ENCODE measurements around the gene FARS2.

Gene FARS2

GRCh38 chr6:5484692-5485091 is 223.4 kb downstream of the FARS2 start:
- TF ChIP-seq CTCF (conservative IDR thresholded peaks at IDR 0.05; ENCODE audit: low read depth, low read length): no peak
- no peak overlapping the region for H3K4me3 ChIP-seq (ENCODE audit: low read depth, low read length)
- no peak for DNase-seq (ENCODE audit: low read depth)

GRCh38 chr6:5486214-5486613 is 224.9 kb downstream of the FARS2 start:
- no peak for TF ChIP-seq CTCF (conservative IDR thresholded peaks at IDR 0.05; ENCODE audit: low read depth, low read length)
- H3K4me3 ChIP-seq (ENCODE audit: low read depth, low read length): no peak overlapping the region
- DNase-seq (ENCODE audit: low read depth): no peak

- TF ChIP-seq CTCF (conservative IDR thresholded peaks at IDR 0.05; ENCODE audit: low read depth, low read length): no peak
- H3K4me3 ChIP-seq (ENCODE audit: low read depth, low read length): no peak overlapping the region
- no peak for DNase-seq (ENCODE audit: low read depth)
These were observed 229.3 kb downstream of the FARS2 start for GRCh38 chr6:5490501-5491069.

- no peak for DNase-seq (ENCODE audit: low read depth)
- TF ChIP-seq CTCF (conservative IDR thresholded peaks at IDR 0.05; ENCODE audit: low read depth, low read length): no peak
These were observed 231.0 kb downstream of the FARS2 start for GRCh38 chr6:5492356-5492755.

GRCh38 chr6:5493806-5494205 is 232.5 kb downstream of the FARS2 start:
- no peak overlapping the region for H3K4me3 ChIP-seq (ENCODE audit: low read depth, low read length)
- no peak for TF ChIP-seq CTCF (conservative IDR thresholded peaks at IDR 0.05; ENCODE audit: low read depth, low read length)
- DNase-seq (ENCODE audit: low read depth): no peak

More at GRCh38 chr6:5492356-5492755, 231.0 kb downstream of the FARS2 start:
- H3K4me3 ChIP-seq (ENCODE audit: low read depth, low read length): no peak overlapping the region

- DNase-seq (ENCODE audit: low read depth): peak; percentile 89
These were observed 236.7 kb downstream of the FARS2 start for GRCh38 chr6:5497896-5498578.

More at GRCh38 chr6:5497896-5498578, 236.7 kb downstream of the FARS2 start:
- peak overlapping the region; percentile 40 for H3K4me3 ChIP-seq (ENCODE audit: low read depth, low read length)
- TF ChIP-seq CTCF (conservative IDR thresholded peaks at IDR 0.05; ENCODE audit: low read depth, low read length): no peak
